ENCODE measurements around the gene ADRA2C.

DNA sequence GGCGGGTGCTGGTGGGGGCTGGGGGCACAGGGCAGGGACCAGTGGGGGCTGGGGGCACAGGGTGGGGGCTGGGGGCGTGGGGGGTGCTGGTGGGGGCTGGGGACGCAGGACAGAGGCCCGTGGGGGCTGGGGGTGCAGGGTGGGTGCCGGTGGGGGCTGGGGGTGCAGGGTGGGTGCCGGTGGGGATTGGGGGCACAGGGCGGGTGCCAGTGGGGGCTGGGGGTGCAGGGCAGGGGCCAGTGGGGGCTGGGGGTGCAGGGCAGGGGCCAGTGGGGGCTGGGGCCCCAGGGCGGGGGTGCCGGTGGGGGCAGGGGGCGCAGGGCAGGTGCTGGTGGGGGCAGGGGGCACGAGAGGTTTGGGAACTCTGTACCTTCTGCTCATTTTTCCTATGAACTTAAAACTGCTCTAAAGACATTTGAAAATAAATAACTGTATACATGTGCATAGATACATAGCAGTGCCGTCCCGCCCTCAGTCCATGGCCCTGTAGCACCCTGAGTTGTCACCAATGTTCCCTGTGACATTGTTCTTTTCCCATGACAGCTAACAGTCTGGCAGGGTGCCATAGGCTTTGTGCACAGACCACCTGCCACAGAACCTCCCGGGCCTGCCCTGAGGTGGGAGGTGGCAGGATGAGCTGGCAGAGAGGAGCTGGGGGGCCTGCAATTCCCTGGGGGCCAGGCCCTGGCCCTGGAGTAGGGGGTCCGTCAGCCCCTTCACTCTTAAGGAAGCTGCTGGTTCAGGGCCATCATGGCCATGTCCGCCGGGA lies 35.6 kb upstream of the ADRA2C start:
- no peak for TF ChIP-seq POLR2AphosphoS5 (IDR thresholded peaks at IDR 0.05)
- TF ChIP-seq, protein P1, sequence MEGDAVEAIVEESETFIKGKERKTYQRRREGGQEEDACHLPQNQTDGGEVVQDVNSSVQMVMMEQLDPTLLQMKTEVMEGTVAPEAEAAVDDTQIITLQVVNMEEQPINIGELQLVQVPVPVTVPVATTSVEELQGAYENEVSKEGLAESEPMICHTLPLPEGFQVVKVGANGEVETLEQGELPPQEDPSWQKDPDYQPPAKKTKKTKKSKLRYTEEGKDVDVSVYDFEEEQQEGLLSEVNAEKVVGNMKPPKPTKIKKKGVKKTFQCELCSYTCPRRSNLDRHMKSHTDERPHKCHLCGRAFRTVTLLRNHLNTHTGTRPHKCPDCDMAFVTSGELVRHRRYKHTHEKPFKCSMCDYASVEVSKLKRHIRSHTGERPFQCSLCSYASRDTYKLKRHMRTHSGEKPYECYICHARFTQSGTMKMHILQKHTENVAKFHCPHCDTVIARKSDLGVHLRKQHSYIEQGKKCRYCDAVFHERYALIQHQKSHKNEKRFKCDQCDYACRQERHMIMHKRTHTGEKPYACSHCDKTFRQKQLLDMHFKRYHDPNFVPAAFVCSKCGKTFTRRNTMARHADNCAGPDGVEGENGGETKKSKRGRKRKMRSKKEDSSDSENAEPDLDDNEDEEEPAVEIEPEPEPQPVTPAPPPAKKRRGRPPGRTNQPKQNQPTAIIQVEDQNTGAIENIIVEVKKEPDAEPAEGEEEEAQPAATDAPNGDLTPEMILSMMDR (IDR thresholded peaks at IDR 0.05) = no peak
- TF ChIP-seq EP300 (IDR thresholded peaks at IDR 0.05) = no peak
- TF ChIP-seq POLR2A (IDR thresholded peaks at IDR 0.05) = no peak

Data from sigmoid colon (tissue), 4 donors.